ENCODE results near the gene TACO1.

DNA sequence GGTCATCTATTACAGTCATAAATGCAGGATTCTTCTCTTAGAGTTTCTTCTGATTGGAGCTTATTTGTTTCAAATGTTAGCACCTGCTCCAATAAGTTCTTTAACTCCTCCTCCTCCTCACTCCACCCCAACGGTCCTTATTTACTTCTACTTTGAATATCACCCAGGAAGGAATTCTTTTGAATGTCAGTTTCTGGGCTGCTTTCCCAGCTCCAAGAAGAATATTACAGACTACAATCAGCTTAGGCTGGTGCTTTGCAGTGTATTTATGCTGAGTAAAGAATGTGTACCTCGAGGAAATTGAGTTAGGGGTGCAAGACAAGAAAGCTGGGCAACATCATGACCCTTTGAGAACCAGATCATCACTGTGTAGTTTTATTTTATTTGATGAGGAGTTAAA lies 52.4 kb downstream of the TACO1 start:
- TF ChIP-seq, protein P1, sequence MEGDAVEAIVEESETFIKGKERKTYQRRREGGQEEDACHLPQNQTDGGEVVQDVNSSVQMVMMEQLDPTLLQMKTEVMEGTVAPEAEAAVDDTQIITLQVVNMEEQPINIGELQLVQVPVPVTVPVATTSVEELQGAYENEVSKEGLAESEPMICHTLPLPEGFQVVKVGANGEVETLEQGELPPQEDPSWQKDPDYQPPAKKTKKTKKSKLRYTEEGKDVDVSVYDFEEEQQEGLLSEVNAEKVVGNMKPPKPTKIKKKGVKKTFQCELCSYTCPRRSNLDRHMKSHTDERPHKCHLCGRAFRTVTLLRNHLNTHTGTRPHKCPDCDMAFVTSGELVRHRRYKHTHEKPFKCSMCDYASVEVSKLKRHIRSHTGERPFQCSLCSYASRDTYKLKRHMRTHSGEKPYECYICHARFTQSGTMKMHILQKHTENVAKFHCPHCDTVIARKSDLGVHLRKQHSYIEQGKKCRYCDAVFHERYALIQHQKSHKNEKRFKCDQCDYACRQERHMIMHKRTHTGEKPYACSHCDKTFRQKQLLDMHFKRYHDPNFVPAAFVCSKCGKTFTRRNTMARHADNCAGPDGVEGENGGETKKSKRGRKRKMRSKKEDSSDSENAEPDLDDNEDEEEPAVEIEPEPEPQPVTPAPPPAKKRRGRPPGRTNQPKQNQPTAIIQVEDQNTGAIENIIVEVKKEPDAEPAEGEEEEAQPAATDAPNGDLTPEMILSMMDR (IDR thresholded peaks at IDR 0.05): no peak
- TF ChIP-seq POLR2A (IDR thresholded peaks at IDR 0.05): no peak

Data from uterus (tissue), 2 donors.